B cell (primary cell): Measurements from ENCODE around the gene INHBA.

Source experiments
- EZH2 ChIP-seq: IDR thresholded peaks from 2 replicates; pipeline ENCODE4 v1.6.1; 2012; ENCODE audit warnings: borderline replicate concordance, low read depth, mild to moderate bottlenecking, moderate library complexity, low read length; ENCODE audit not compliant: insufficient read depth, poor library complexity, severe bottlenecking
- TF ChIP-seq, protein P1 (sequence below): fragments of 200-600 bp; IDR thresholded peaks from one replicate; pipeline ENCODE4 v1.8.0; 2022; ENCODE audit warnings: antibody characterized with exemption, mild to moderate bottlenecking

- TF ChIP-seq, protein P1, sequence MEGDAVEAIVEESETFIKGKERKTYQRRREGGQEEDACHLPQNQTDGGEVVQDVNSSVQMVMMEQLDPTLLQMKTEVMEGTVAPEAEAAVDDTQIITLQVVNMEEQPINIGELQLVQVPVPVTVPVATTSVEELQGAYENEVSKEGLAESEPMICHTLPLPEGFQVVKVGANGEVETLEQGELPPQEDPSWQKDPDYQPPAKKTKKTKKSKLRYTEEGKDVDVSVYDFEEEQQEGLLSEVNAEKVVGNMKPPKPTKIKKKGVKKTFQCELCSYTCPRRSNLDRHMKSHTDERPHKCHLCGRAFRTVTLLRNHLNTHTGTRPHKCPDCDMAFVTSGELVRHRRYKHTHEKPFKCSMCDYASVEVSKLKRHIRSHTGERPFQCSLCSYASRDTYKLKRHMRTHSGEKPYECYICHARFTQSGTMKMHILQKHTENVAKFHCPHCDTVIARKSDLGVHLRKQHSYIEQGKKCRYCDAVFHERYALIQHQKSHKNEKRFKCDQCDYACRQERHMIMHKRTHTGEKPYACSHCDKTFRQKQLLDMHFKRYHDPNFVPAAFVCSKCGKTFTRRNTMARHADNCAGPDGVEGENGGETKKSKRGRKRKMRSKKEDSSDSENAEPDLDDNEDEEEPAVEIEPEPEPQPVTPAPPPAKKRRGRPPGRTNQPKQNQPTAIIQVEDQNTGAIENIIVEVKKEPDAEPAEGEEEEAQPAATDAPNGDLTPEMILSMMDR: peak; percentile 28
- no peak for TF ChIP-seq EZH2
Observed at GRCh38 chr7:41711283-41712064, 8.6 kb upstream of the INHBA start.
